Stomach (tissue), 4 donors: ENCODE measurements around the gene LRFN3.

Experiments
- POLR2A ChIP-seq, 4 donors: fragments of 450-650 bp; IDR thresholded peaks; one replicate each; pipeline ENCODE4 v1.6.1; 2016; ENCODE audit warnings: antibody characterized with exemption in 4 of 4, control low read depth in 2 of 4, mild to moderate bottlenecking in 1 of 4, moderate library complexity in 1 of 4
- TF ChIP-seq, protein P1 (sequence below), 7 experiments: fragments of 450-650 bp in 4 of 7; fragments of 200-600 bp in 3 of 7; sonication (generic) in 3 of 7; IDR thresholded peaks; one replicate each; pipeline ENCODE4 v1.5.1; 2016 to 2019; ENCODE audit warnings: antibody characterized with exemption in 7 of 7, control low read depth in 2 of 7, mild to moderate bottlenecking in 1 of 7

DNA sequence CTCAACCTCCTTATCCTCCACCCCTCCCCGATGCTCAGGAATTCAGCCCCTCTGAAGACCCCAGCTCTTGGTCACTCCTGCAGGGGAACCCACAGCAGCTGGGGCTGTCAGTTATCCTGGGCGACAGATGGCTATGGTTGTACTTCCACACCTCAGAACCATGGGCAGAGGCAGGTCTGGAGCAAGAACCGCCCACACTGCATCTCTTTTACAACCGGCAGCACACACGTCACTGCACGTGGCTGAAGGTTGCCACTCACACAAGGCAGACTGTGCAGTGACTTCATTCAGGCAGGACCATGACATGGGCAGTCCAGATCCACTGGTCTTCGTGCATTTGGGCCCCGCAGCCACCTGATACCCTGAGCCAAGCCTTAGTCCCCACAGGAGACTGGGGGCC is 37.3 kb downstream of the LRFN3 start:
- TF ChIP-seq, protein P1, sequence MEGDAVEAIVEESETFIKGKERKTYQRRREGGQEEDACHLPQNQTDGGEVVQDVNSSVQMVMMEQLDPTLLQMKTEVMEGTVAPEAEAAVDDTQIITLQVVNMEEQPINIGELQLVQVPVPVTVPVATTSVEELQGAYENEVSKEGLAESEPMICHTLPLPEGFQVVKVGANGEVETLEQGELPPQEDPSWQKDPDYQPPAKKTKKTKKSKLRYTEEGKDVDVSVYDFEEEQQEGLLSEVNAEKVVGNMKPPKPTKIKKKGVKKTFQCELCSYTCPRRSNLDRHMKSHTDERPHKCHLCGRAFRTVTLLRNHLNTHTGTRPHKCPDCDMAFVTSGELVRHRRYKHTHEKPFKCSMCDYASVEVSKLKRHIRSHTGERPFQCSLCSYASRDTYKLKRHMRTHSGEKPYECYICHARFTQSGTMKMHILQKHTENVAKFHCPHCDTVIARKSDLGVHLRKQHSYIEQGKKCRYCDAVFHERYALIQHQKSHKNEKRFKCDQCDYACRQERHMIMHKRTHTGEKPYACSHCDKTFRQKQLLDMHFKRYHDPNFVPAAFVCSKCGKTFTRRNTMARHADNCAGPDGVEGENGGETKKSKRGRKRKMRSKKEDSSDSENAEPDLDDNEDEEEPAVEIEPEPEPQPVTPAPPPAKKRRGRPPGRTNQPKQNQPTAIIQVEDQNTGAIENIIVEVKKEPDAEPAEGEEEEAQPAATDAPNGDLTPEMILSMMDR (IDR thresholded peaks at IDR 0.05), result no peak
- TF ChIP-seq POLR2A (IDR thresholded peaks at IDR 0.05), result no peak
